CD4-positive, alpha-beta T cell (primary cell): ENCODE data around the gene SKIC8. TPM values are rescaled to one million over a fixed set of nuclear protein-coding genes. Genes with fewer than 3 reads are reported as not detected.

ENCODE experiments used
- ATAC-seq: fragments of 200-7000 bp; cut with Tn5 transposase; one replicate; pipeline ENCODE4 v1.10.0; 2022; ENCODE audit warnings: mild to moderate bottlenecking; ENCODE audit not compliant: poor library complexity
- CTCF ChIA-PET: fragments of 350-600 bp; sonication (Branson Sonifier 250); formaldehyde crosslinking; loops from one replicate; lab custom pipeline; 2021; ENCODE audit warnings: antibody characterized with exemption, inconsistent platforms; lab: Charles Lee
- POLR2A ChIA-PET: fragments of 350-600 bp; sonication (Branson Sonifier 250); formaldehyde crosslinking; loops from one replicate; lab custom pipeline; 2021; ENCODE audit warnings: antibody characterized with exemption, inconsistent platforms; lab: Charles Lee
- DNase-seq, 14 experiments: peaks; one replicate each; pipeline ENCODE4 v3.0.0-alpha.2; 2013 to 2020; ENCODE audit warnings: mixed read lengths in 2 of 14
- H3K27ac ChIP-seq, 2 donors: one replicate each; pipeline versions ENCODE4 v1.5.1 to v1.7.0; 2013; ENCODE audit warnings: low read length in 2 of 2, low read depth in 1 of 2, mild to moderate bottlenecking in 1 of 2
- H3K27me3 ChIP-seq, 2 experiments: 1 replicate in 1 of 2; 2 replicates in 1 of 2; pipeline versions ENCODE4 v1.6.1 to v1.7.0; 2013; ENCODE audit warnings: low read length in 2 of 2, control low read depth in 1 of 2, mild to moderate bottlenecking in 1 of 2, moderate library complexity in 1 of 2; ENCODE audit not compliant: insufficient read depth in 2 of 2, control insufficient read depth in 1 of 2
- H3K36me3 ChIP-seq: one replicate; pipeline ENCODE4 v1.6.1; 2013; ENCODE audit warnings: low read length, control low read depth; ENCODE audit not compliant: insufficient read depth
- H3K4me1 ChIP-seq: one replicate; pipeline ENCODE4 v1.6.1; 2013; ENCODE audit warnings: low read length, control low read depth; ENCODE audit not compliant: insufficient read depth
- H3K4me3 ChIP-seq: one replicate; pipeline ENCODE4 v1.5.1; 2013; ENCODE audit warnings: mild to moderate bottlenecking, low read length, moderate library complexity
- H3K9me3 ChIP-seq, 2 experiments: 1 replicate in 1 of 2; 2 replicates in 1 of 2; pipeline versions ENCODE4 v1.6.1 to v1.7.0; 2013; ENCODE audit warnings: low read length in 2 of 2, mild to moderate bottlenecking in 2 of 2, control low read depth in 1 of 2, moderate library complexity in 1 of 2; ENCODE audit not compliant: control insufficient read depth in 1 of 2, insufficient read depth in 1 of 2
- H3K27ac Mint-ChIP-seq: one replicate; pipeline ENCODE4 v1.8.0; 2020; ENCODE audit warnings: mixed read lengths
- H3K27me3 Mint-ChIP-seq: one replicate; pipeline ENCODE4 v1.8.0; 2021; ENCODE audit warnings: mixed read lengths
- H3K36me3 Mint-ChIP-seq: one replicate; pipeline ENCODE4 v1.8.0; 2021; ENCODE audit warnings: low read depth, mixed read lengths
- H3K4me1 Mint-ChIP-seq: one replicate; pipeline ENCODE4 v1.8.0; 2021; ENCODE audit warnings: low read depth, mixed read lengths
- H3K4me3 Mint-ChIP-seq: one replicate; pipeline ENCODE4 v1.8.0; 2020; ENCODE audit warnings: mild to moderate bottlenecking, mixed read lengths
- H3K9me3 Mint-ChIP-seq: one replicate; pipeline ENCODE4 v1.8.0; 2020; ENCODE audit warnings: mixed read lengths
- intact Hi-C, 2 experiments: fragments of 100-400 bp; cut with DNase I in 1 of 2; cut with micrococcal nuclease in 1 of 2; formaldehyde crosslinking; loops; one replicate each; pipeline versions ENCODE4 v1.15.1 to v1.9.0; 2023 to 2025; cut with DNase I, micrococcal nuclease
- total RNA-seq, 174 experiments: library from RNA in 2 of 174; stranded (reverse) in 2 of 174; gene quantifications; one replicate each; pipeline ENCODE4 v1.2.3 and lab custom pipeline; 2021 to 2026
- TF ChIP-seq, protein P1 (sequence below): fragments of 200-600 bp; IDR thresholded peaks from one replicate; pipeline ENCODE4 v1.8.0; 2022; ENCODE audit warnings: antibody characterized with exemption, mild to moderate bottlenecking

SKIC8 gene
- total RNA-seq, 2 experiments from 2014 or later = 13.3 to 16.7 TPM

GRCh38 chr15:78322243-78322642 lies 22.8 kb upstream of the SKIC8 start:
- TF ChIP-seq, protein P1, sequence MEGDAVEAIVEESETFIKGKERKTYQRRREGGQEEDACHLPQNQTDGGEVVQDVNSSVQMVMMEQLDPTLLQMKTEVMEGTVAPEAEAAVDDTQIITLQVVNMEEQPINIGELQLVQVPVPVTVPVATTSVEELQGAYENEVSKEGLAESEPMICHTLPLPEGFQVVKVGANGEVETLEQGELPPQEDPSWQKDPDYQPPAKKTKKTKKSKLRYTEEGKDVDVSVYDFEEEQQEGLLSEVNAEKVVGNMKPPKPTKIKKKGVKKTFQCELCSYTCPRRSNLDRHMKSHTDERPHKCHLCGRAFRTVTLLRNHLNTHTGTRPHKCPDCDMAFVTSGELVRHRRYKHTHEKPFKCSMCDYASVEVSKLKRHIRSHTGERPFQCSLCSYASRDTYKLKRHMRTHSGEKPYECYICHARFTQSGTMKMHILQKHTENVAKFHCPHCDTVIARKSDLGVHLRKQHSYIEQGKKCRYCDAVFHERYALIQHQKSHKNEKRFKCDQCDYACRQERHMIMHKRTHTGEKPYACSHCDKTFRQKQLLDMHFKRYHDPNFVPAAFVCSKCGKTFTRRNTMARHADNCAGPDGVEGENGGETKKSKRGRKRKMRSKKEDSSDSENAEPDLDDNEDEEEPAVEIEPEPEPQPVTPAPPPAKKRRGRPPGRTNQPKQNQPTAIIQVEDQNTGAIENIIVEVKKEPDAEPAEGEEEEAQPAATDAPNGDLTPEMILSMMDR = no peak
- Histone ChIP-seq H3K9me3 (no peaks in the 10 kb centered on the region), H3K4me1 (no peaks in the 10 kb centered on the region), H3K4me3 (no peak overlapping the region), H3K27me3 (no peaks in the 10 kb centered on the region), H3K36me3 (no peaks in the 10 kb centered on the region), H3K27ac (no peak overlapping the region)
- no peak for ATAC-seq
- intact Hi-C loops = no loop called here
- ChIA-PET CTCF (interaction anchor here (0.6 kb wide), 1 partner anchor 205 kb away, joined by 3 read pairs; no protein-coding TSS in a partner anchor), POLR2A (no interaction called here)
- H3K4me1 Mint-ChIP-seq = no peaks in the 10 kb centered on the region
- H3K4me3 Mint-ChIP-seq = no peak overlapping the region
- no peaks in the 10 kb centered on the region for H3K27me3 Mint-ChIP-seq
- DNase-seq = no peak
- H3K36me3 Mint-ChIP-seq = no peaks in the 10 kb centered on the region
- no peak overlapping the region for H3K27ac Mint-ChIP-seq
- no peaks in the 10 kb centered on the region for H3K9me3 Mint-ChIP-seq

GRCh38 chr15:78321786-78322185 lies 22.4 kb upstream of the SKIC8 start:
- Mint-ChIP-seq H3K27ac (no peak overlapping the region), H3K4me1 (no peaks in the 10 kb centered on the region), H3K36me3 (no peaks in the 10 kb centered on the region), H3K27me3 (no peaks in the 10 kb centered on the region), H3K4me3 (no peak overlapping the region), H3K9me3 (no peaks in the 10 kb centered on the region)
- H3K9me3 ChIP-seq = no peaks in the 10 kb centered on the region
- TF ChIP-seq, protein P1 = no peak
- H3K4me1 ChIP-seq = no peaks in the 10 kb centered on the region
- ATAC-seq = no peak
- H3K27ac ChIP-seq = no peak overlapping the region
- H3K36me3 ChIP-seq = no peaks in the 10 kb centered on the region
- no peaks in the 10 kb centered on the region for H3K27me3 ChIP-seq
- ChIA-PET CTCF (no interaction called here), POLR2A (interaction anchor here (0.7 kb wide), 1 partner anchor 22 kb away, joined by 3 read pairs; the partner anchor contains the start of gene SKIC8)
- no peak overlapping the region for H3K4me3 ChIP-seq
- no peak for DNase-seq
- intact Hi-C loops = no loop called here

- DNase-seq = no peak
- Mint-ChIP-seq H3K27ac (no peak overlapping the region), H3K27me3 (no peaks in the 10 kb centered on the region), H3K4me3 (no peak overlapping the region), H3K4me1 (no peaks in the 10 kb centered on the region), H3K9me3 (no peaks in the 10 kb centered on the region), H3K36me3 (no peaks in the 10 kb centered on the region)
- Histone ChIP-seq H3K9me3 (no peaks in the 10 kb centered on the region), H3K4me1 (no peaks in the 10 kb centered on the region), H3K36me3 (no peaks in the 10 kb centered on the region), H3K4me3 (no peak overlapping the region), H3K27ac (no peak overlapping the region), H3K27me3 (no peaks in the 10 kb centered on the region)
- intact Hi-C loops = no loop called here
- POLR2A ChIA-PET = interaction anchor here (0.7 kb wide), 1 partner anchor 21 kb away, joined by 3 read pairs; the partner anchor contains the start of gene SKIC8
- ATAC-seq = no peak
- CTCF ChIA-PET = no interaction called here
- TF ChIP-seq, protein P1 = no peak
Observed at GRCh38 chr15:78321041-78321570, 21.7 kb upstream of the SKIC8 start.
